Lung (tissue), 12 donors: ENCODE results near the gene IGF2. TPM values are rescaled to one million over a fixed set of nuclear protein-coding genes. Genes with fewer than 3 reads are reported as not detected.

Source experiments
- ATAC-seq: fragments of 200-7000 bp; cut with Tn5 transposase; one replicate; pipeline ENCODE4 v1.9.1; 2020; ENCODE audit warnings: moderate number of reproducible peaks; ENCODE audit not compliant: insufficient read depth, low FRiP score
- DNase-seq, 3 donors: peaks; one replicate each; pipeline ENCODE4 v3.0.0-alpha.2; 2013 to 2017
- H3K27ac ChIP-seq, 2 donors: one replicate each; pipeline ENCODE4 v1.5.1; 2013; ENCODE audit warnings: mild to moderate bottlenecking in 2 of 2, moderate library complexity in 2 of 2, control low read depth in 1 of 2, inconsistent platforms in 1 of 2, low read depth in 1 of 2, low read length in 1 of 2
- H3K27me3 ChIP-seq, 3 donors: one replicate each; pipeline ENCODE4 v1.5.1; 2013; ENCODE audit warnings: low read length in 2 of 3; ENCODE audit not compliant: control insufficient read depth in 3 of 3, insufficient read depth in 3 of 3
- H3K36me3 ChIP-seq, 4 donors: one replicate each; pipeline ENCODE4 v1.5.1; 2013; ENCODE audit warnings: low read length in 4 of 4, mild to moderate bottlenecking in 1 of 4, moderate library complexity in 1 of 4; ENCODE audit not compliant: control insufficient read depth in 4 of 4, insufficient read depth in 4 of 4
- H3K4me1 ChIP-seq, 5 donors: one replicate each; pipeline ENCODE4 v1.5.1; 2013; ENCODE audit warnings: low read length in 5 of 5, mild to moderate bottlenecking in 2 of 5, moderate library complexity in 1 of 5; ENCODE audit not compliant: control insufficient read depth in 5 of 5, insufficient read depth in 5 of 5
- H3K4me3 ChIP-seq: one replicate; pipeline ENCODE4 v1.5.1; 2013; ENCODE audit warnings: mild to moderate bottlenecking, control low read depth, moderate library complexity
- H3K9ac ChIP-seq, 2 donors: one replicate each; pipeline ENCODE4 v1.5.1; 2013; ENCODE audit warnings: low read length in 2 of 2, control low read depth in 1 of 2; ENCODE audit not compliant: insufficient read depth in 1 of 2
- H3K9me3 ChIP-seq, 4 donors: one replicate each; pipeline ENCODE4 v1.5.1; 2013; ENCODE audit warnings: low read length in 3 of 4, mild to moderate bottlenecking in 1 of 4, moderate library complexity in 1 of 4; ENCODE audit not compliant: control insufficient read depth in 4 of 4, insufficient read depth in 3 of 4
- WGBS, 2 donors: extraction: QIAGEN DNeasy Blood & Tissue Kit; methylation state at CpG; one replicate each; pipeline ENCODE4 v1.1.7; 2013; 5-methylcytosine and 5-hydroxymethylcytosine counted together
- polyA plus RNA-seq, 2 donors: library from polyadenylated mRNA; stranded (reverse); fragments of 200-250 nt; gene quantifications; one replicate each; pipeline ENCODE4 v1.2.1, GENCODE V29; 2013
- total RNA-seq, 2 donors: library from RNA; depleted of rRNA in 1 of 2; stranded (reverse); fragments of >200 nt in 1 of 2; gene quantifications; one replicate each; pipeline ENCODE4 v1.2.1, GENCODE V29; 2014 to 2021
- TF ChIP-seq, protein P1 (sequence below): IDR thresholded peaks from 2 replicates; pipeline ENCODE4 v1.5.1; 2012; ENCODE audit warnings: mild to moderate bottlenecking; ENCODE audit errors: control extremely low read depth, extremely low read depth
- donor health status: control.
- donor health status: control.
- donor health status: Bipolar disorder and iron deficiency.
- donor health status: healthy.
- donor health status: DM: yes; HTN: yes; CAD: no.

IGF2 gene
- total and polyA plus RNA-seq, 4 donors, result 2.9 to 87.7 (median 15.6) TPM

DNA sequence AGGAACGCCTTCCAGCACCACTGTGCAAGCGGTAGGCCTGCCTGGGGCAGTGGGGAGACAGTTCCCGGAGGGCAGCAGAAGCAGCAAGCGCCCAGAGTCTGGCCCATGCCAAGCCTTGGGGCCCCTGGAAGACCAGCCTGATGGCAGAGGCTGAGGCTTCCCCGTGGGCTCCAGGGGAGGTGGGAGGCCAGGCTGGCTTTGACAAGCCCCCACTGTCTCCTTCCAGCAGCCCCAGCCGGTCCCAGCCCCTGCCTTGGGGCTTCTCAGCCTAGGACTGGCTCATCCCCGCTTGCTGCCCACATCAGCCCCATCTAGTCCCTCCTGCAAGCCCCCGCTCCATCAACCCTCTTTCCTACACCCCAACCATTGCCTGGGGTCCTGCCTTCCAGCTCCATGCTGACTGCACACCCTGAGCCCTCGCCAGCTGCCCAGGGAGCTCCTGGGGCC lies 46.7 kb downstream of the IGF2 start:
- H3K9ac ChIP-seq, result no peak overlapping the region
- no peaks in the 10 kb centered on the region for H3K36me3 ChIP-seq
- DNase-seq, result no peak
- TF ChIP-seq, protein P1, sequence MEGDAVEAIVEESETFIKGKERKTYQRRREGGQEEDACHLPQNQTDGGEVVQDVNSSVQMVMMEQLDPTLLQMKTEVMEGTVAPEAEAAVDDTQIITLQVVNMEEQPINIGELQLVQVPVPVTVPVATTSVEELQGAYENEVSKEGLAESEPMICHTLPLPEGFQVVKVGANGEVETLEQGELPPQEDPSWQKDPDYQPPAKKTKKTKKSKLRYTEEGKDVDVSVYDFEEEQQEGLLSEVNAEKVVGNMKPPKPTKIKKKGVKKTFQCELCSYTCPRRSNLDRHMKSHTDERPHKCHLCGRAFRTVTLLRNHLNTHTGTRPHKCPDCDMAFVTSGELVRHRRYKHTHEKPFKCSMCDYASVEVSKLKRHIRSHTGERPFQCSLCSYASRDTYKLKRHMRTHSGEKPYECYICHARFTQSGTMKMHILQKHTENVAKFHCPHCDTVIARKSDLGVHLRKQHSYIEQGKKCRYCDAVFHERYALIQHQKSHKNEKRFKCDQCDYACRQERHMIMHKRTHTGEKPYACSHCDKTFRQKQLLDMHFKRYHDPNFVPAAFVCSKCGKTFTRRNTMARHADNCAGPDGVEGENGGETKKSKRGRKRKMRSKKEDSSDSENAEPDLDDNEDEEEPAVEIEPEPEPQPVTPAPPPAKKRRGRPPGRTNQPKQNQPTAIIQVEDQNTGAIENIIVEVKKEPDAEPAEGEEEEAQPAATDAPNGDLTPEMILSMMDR, result no peak
- peaks cover 0 to 13% (median 3%) of the 10 kb centered on the region in 5 donors for H3K4me1 ChIP-seq
- no peak overlapping the region for H3K4me3 ChIP-seq
- no peak overlapping the region for H3K27ac ChIP-seq
- no peak for ATAC-seq
- H3K27me3 ChIP-seq, result no peaks in the 10 kb centered on the region
- peaks cover 0 to 2% (median 0%) of the 10 kb centered on the region in 4 donors for H3K9me3 ChIP-seq
- WGBS, 2 donors, result 85 to 90% methylated on average over 9 of the region's 9 CpGs

DNA sequence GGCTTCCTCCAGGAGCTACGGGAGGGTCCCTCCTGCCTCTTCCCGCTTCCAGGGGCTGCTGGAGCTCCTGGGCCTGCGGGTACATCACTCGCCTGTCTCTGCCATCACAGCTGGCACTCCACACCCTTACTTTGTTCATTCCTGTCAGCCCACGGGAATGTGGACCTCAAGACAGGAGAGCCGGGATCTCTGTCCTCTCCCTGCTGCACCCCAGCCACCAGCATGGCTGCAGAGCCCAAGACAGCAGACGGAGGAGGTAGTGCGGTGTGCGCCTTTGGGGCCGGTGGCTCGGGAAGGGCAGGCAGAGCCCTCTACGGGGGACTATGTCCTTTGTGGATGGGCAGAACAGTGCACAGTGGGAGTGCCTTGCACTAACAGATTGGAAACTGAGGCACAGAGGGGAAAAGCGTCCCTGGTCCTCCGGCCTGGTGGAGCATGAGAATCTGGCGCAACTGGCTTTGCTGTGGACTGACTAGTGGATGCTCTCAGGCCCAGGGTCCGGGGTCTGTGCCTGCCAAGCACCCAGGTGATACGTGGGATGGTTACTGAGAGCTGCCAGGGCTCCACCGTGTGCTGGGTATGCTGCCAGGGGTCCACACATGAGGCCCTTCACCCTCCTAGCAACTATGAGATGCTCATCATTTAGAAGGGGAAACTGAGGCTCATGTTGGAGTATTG lies 47.3 kb downstream of the IGF2 start:
- TF ChIP-seq, protein P1, result no peak
- Histone ChIP-seq H3K9me3 (peaks cover 0 to 2% (median 0%) of the 10 kb centered on the region in 4 donors), H3K27me3 (no peaks in the 10 kb centered on the region), H3K9ac (no peak overlapping the region), H3K27ac (no peak overlapping the region), H3K4me1 (peaks cover 0 to 8% (median 0%) of the 10 kb centered on the region in 5 donors), H3K36me3 (no peaks in the 10 kb centered on the region), H3K4me3 (no peak overlapping the region)
- DNase-seq, result no peak
- 92 to 95% methylated on average over 18 of the region's 18 CpGs for WGBS, 2 donors
- no peak for ATAC-seq

DNA sequence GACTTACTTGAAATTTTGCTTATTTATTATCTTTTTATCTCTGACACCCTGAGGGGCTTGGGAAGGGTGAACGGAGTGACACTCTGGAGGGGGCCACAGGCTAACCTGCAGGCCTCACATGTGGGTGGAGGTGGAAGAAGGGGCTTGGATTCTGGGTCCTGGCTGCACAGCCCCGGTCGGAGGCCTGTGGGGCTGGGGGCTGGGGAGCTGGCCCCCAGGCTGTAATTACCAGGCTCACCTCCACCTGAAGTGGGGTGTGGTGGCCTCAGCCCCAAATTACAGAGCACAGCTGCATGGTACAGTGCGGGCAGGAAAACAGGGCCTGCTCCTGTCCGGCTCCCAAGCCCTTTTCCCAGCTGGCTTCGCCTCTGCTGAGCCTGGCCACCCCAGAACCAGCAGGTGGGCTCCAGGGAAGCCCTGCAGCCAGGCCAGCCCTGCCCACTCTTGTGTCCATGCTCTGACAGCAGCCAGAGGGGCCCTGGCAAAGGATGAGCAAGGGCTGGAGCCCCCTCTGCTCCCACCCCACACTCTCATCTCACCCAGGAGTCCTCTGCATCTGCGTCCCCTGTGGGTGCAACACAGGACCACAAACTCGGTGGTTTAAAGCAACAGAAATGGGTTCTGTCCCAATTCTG lies 48.0 kb downstream of the IGF2 start:
- H3K9me3 ChIP-seq, result peaks cover 0 to 2% (median 0%) of the 10 kb centered on the region in 4 donors
- ATAC-seq, result no peak
- H3K4me3 ChIP-seq, result no peak overlapping the region
- TF ChIP-seq, protein P1, result no peak
- no peak for DNase-seq
- H3K9ac ChIP-seq, result no peak overlapping the region
- H3K4me1 ChIP-seq, result peaks cover 0 to under 1% (median 0%) of the 10 kb centered on the region in 5 donors
- WGBS, 2 donors, result 89 to 90% methylated on average over 7 to 8 of the region's 8 CpGs
- no peaks in the 10 kb centered on the region for H3K36me3 ChIP-seq
- H3K27me3 ChIP-seq, result no peaks in the 10 kb centered on the region
- H3K27ac ChIP-seq, result no peak overlapping the region
